ENCODE measurements around the gene CTDNEP1.

DNA sequence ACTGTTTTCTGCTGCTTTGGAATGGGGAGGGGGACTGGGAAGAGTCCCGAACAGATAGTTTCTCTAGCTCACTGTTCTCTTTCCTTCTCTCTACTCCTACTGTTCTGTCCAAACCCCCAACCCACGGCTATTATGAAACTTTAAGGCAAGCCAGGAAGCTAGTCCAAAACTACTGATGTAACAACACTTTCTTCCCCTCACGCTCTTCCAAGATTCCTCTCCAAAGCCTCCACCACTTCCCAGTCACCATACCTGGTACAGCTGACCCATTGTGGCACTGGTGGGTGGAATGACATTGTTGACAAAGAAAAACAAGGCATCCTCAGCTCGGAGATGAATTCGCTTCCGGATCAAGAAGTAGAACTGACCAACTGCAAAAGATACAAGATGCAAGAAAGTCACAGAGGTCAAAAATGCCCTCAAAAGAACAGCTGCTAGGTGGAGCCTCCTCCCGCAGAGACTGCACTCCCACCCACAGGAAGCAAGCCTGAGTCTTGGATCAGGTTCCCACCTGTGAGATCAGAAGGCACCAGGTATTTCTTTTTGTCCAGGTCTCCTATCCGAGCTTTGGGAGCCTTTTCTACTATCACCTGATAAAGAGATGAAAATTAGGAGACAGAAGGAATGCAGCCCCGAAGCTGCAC lies 10.3 kb downstream of the CTDNEP1 start:
- TF ChIP-seq, protein P1, sequence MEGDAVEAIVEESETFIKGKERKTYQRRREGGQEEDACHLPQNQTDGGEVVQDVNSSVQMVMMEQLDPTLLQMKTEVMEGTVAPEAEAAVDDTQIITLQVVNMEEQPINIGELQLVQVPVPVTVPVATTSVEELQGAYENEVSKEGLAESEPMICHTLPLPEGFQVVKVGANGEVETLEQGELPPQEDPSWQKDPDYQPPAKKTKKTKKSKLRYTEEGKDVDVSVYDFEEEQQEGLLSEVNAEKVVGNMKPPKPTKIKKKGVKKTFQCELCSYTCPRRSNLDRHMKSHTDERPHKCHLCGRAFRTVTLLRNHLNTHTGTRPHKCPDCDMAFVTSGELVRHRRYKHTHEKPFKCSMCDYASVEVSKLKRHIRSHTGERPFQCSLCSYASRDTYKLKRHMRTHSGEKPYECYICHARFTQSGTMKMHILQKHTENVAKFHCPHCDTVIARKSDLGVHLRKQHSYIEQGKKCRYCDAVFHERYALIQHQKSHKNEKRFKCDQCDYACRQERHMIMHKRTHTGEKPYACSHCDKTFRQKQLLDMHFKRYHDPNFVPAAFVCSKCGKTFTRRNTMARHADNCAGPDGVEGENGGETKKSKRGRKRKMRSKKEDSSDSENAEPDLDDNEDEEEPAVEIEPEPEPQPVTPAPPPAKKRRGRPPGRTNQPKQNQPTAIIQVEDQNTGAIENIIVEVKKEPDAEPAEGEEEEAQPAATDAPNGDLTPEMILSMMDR (IDR thresholded peaks at IDR 0.05), result no peak
- no peak for TF ChIP-seq EP300 (IDR thresholded peaks at IDR 0.05)
